Measurements from ENCODE around the gene AOC2. TPM values are rescaled to one million over a fixed set of nuclear protein-coding genes. Genes with fewer than 3 reads are reported as not detected.

The AOC2 gene
- total and polyA plus RNA-seq, 2 of the 13 experiments (the other 11 are each of a cell fraction or from before 2014, with no cell fraction given), result 1.2 to 3.3 TPM

GRCh38 chr17:42865638-42866094 lies 21.3 kb downstream of the AOC2 start (continued):
- TF ChIP-seq, protein P1, sequence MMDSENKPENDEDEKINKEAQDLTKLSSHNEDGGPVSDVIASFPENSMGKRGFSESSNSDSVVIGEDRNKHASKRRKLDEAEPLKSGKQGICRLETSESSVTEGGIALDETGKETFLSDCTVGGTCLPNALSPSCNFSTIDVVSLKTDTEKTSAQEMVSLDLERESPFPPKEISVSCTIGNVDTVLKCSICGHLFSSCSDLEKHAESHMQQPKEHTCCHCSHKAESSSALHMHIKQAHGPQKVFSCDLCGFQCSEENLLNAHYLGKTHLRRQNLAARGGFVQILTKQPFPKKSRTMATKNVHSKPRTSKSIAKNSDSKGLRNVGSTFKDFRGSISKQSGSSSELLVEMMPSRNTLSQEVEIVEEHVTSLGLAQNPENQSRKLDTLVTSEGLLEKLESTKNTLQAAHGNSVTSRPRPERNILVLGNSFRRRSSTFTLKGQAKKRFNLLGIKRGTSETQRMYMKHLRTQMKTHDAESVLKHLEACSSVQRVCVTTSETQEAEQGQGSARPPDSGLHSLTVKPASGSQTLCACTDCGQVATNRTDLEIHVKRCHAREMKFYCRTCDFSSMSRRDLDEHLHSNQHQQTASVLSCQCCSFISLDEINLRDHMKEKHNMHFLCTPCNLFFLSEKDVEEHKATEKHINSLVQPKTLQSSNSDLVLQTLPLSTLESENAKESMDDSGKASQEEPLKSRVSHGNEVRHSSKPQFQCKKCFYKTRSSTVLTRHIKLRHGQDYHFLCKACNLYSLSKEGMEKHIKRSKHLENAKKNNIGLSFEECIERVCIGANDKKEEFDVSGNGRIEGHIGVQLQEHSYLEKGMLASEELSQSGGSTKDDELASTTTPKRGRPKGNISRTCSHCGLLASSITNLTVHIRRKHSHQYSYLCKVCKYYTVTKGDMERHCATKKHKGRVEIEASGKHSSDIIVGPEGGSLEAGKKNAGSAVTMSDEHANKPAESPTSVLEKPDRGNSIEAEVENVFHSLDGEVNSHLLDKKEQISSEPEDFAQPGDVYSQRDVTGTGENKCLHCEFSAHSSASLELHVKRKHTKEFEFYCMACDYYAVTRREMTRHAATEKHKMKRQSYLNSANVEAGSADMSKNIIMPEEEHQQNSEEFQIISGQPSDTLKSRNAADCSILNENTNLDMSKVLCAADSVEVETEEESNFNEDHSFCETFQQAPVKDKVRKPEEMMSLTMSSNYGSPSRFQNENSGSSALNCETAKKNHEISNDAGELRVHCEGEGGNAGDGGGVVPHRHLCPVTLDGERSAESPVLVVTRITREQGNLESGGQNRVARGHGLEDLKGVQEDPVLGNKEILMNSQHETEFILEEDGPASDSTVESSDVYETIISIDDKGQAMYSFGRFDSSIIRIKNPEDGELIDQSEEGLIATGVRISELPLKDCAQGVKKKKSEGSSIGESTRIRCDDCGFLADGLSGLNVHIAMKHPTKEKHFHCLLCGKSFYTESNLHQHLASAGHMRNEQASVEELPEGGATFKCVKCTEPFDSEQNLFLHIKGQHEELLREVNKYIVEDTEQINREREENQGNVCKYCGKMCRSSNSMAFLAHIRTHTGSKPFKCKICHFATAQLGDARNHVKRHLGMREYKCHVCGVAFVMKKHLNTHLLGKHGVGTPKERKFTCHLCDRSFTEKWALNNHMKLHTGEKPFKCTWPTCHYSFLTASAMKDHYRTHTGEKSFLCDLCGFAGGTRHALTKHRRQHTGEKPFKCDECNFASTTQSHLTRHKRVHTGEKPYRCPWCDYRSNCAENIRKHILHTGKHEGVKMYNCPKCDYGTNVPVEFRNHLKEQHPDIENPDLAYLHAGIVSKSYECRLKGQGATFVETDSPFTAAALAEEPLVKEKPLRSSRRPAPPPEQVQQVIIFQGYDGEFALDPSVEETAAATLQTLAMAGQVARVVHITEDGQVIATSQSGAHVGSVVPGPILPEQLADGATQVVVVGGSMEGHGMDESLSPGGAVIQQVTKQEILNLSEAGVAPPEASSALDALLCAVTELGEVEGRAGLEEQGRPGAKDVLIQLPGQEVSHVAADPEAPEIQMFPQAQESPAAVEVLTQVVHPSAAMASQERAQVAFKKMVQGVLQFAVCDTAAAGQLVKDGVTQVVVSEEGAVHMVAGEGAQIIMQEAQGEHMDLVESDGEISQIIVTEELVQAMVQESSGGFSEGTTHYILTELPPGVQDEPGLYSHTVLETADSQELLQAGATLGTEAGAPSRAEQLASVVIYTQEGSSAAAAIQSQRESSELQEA (CRISPR knock-in tag; IDR thresholded peaks at IDR 0.05; ENCODE audit: not compliant biosample characterization), result no peak
- TF ChIP-seq XRCC5 (optimal IDR thresholded peaks at IDR 0.05; ENCODE audit: low read length) (no peak), CHD4 (IDR thresholded peaks at IDR 0.05; ENCODE audit: borderline replicate concordance, low read length) (no peak), SIN3A (IDR thresholded peaks at IDR 0.05; ENCODE audit: borderline replicate concordance, low read depth, low read length) (0 out of 2 replicates have a peak, but pooled peaks have one; percentile 49), ZNF776 (CRISPR knock-in tag; IDR thresholded peaks at IDR 0.05) (no peak), EEA1 (CRISPR knock-in tag; IDR thresholded peaks at IDR 0.05; ENCODE audit: borderline replicate concordance) (no peak), ZNF530 (CRISPR knock-in tag; IDR thresholded peaks at IDR 0.05; ENCODE audit: low read depth) (no peak), ERF (CRISPR knock-in tag; IDR thresholded peaks at IDR 0.05) (peak; percentile 79), THYN1 (CRISPR knock-in tag; IDR thresholded peaks at IDR 0.05; ENCODE audit: borderline replicate concordance, low read depth) (no peak), HMGXB3 (CRISPR knock-in tag; IDR thresholded peaks at IDR 0.05; ENCODE audit: borderline replicate concordance) (no peak), ZNF816 (CRISPR knock-in tag; IDR thresholded peaks at IDR 0.05; ENCODE audit: borderline replicate concordance) (no peak), GATAD1 (CRISPR knock-in tag; IDR thresholded peaks at IDR 0.05) (no peak; the same call in 1 of the 2 replicates), FOXO4 (CRISPR knock-in tag; conservative IDR thresholded peaks at IDR 0.05) (peak; percentile 96; the same call in 1 of the 2 replicates), MED13 (CRISPR knock-in tag; IDR thresholded peaks at IDR 0.05) (no peak)
- TF ChIP-seq, protein P2, sequence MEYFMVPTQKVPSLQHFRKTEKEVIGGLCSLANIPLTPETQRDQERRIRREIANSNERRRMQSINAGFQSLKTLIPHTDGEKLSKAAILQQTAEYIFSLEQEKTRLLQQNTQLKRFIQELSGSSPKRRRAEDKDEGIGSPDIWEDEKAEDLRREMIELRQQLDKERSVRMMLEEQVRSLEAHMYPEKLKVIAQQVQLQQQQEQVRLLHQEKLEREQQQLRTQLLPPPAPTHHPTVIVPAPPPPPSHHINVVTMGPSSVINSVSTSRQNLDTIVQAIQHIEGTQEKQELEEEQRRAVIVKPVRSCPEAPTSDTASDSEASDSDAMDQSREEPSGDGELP (IDR thresholded peaks at IDR 0.05; ENCODE audit: borderline replicate concordance, low read depth), result peak; percentile 23; the same call in 1 of the 2 replicates

All from HepG2 (cell line).